Right lobe of liver (tissue), 6 donors: ENCODE measurements around the gene GDI1. TPM values are rescaled to one million over a fixed set of nuclear protein-coding genes. Genes with fewer than 3 reads are reported as not detected.

Experiments used
- ATAC-seq, 4 donors: fragments of 200-7000 bp; cut with Tn5 transposase; one replicate each; pipeline ENCODE4 v1.9.1; 2020; ENCODE audit warnings: mild to moderate bottlenecking in 4 of 4, moderate library complexity in 4 of 4
- DNase-seq, 3 donors: peaks; one replicate each; pipeline ENCODE4 v3.0.0-alpha.2; 2020
- H3K27ac ChIP-seq, 3 donors: fragments of 200-600 bp; one replicate each; pipeline ENCODE4 v1.8.0; 2022
- H3K27me3 ChIP-seq, 2 donors: fragments of 200-600 bp; one replicate each; pipeline ENCODE4 v1.8.0; 2022
- H3K36me3 ChIP-seq, 4 donors: fragments of 200-600 bp; sonication (generic) in 1 of 4; one replicate each; pipeline versions ENCODE4 v1.5.1 to v1.8.0; 2017 to 2022; ENCODE audit warnings: control low read depth in 1 of 4
- H3K4me1 ChIP-seq, 4 donors: fragments of 200-600 bp; sonication (generic) in 1 of 4; one replicate each; pipeline versions ENCODE4 v1.5.1 to v1.8.0; 2017 to 2022; ENCODE audit warnings: control low read depth in 1 of 4
- H3K4me3 ChIP-seq, 3 donors: fragments of 200-600 bp; one replicate each; pipeline ENCODE4 v1.8.0; 2022
- H3K9me3 ChIP-seq, 4 donors: fragments of 200-600 bp; sonication (generic) in 1 of 4; one replicate each; pipeline versions ENCODE4 v1.5.1 to v1.8.0; 2017 to 2022; ENCODE audit warnings: control low read depth in 1 of 4
- CTCF ChIP-seq, 4 donors: fragments of 200-600 bp in 3 of 4; fragments of 450-650 bp in 1 of 4; IDR thresholded peaks; one replicate each; pipeline versions ENCODE4 v1.5.1 to v1.8.0; 2016 to 2022; ENCODE audit warnings: antibody characterized with exemption in 4 of 4, mild to moderate bottlenecking in 2 of 4
- POLR2A ChIP-seq: fragments of 450-650 bp; IDR thresholded peaks from one replicate; pipeline ENCODE4 v1.6.1; 2017; ENCODE audit warnings: antibody characterized with exemption, mild to moderate bottlenecking
- WGBS: methylation state at CpG from one replicate; pipeline ENCODE4 v1.1.6; 2018; ENCODE audit warnings: low coverage, low lambda C conversion rate; ENCODE audit not compliant: insufficient coverage; ENCODE audit errors: missing lambda C conversion rate; 5-methylcytosine and 5-hydroxymethylcytosine counted together
- intact Hi-C, 2 donors: fragments of 100-400 bp; cut with DNase I; formaldehyde crosslinking; loops; one replicate each; pipeline versions ENCODE4 v1.11.2 to v1.14.1; 2022
- total RNA-seq, 6 experiments: library from RNA; depleted of rRNA in 2 of 6; stranded (reverse); fragments of >200 nt in 2 of 6; fragmentation: NEBNext Ultra II Directional in 3 of 6; extraction: Animal tissue kit (Norgen Biotek cat#: 25700) in 3 of 6; gene quantifications; one replicate each; pipeline versions ENCODE4 v1.1.0 to v1.2.4, GENCODE V29; 2016 to 2023
- donor health status: DM: no; HTN: yes; CAD: no.
- donor health status: DM: no; HTN: no; CAD: no.
- donor health status: DM: no; HTN: no; CAD: no.
- donor health status: DM: no; HTN: yes; CAD: no.
- donor health status: DM: no; HTN: yes; CAD: no.

Gene GDI1
- total RNA-seq, 6 experiments from 2014 or later = 26.8 to 37.7 (median 30.9) TPM

GRCh38 chrX:154485150-154486051 is 48.4 kb downstream of the GDI1 start:
- no peaks in the 10 kb centered on the region for H3K36me3 ChIP-seq
- ATAC-seq (peak in 1 of 4 donors; percentile 25), DNase-seq (peak in 1 of 3 donors; percentile 16)
- intact Hi-C loops = no loop called here
- no peak for TF ChIP-seq CTCF (IDR thresholded peaks at IDR 0.05)
- TF ChIP-seq POLR2A = no peak
- WGBS = 53% methylated on average over 9 of the region's 35 CpGs
- peak overlapping the region; percentile 26 to 71 (median 62) for H3K27ac ChIP-seq
- H3K4me3 ChIP-seq = peak overlapping the region; percentile 48 to 72 (median 60)
- H3K9me3 ChIP-seq = no peaks in the 10 kb centered on the region
- H3K4me1 ChIP-seq = no peaks in the 10 kb centered on the region
- H3K27me3 ChIP-seq = no peaks in the 10 kb centered on the region

- H3K27me3 ChIP-seq = no peaks in the 10 kb centered on the region
- intact Hi-C loops = no loop called here
- no peaks in the 10 kb centered on the region for H3K9me3 ChIP-seq
- H3K36me3 ChIP-seq = no peaks in the 10 kb centered on the region
- no peak for TF ChIP-seq CTCF (IDR thresholded peaks at IDR 0.05)
- peak; percentile 11 for TF ChIP-seq POLR2A
- no CpG with 5 or more reads among the region's 35 CpGs for WGBS
- H3K4me1 ChIP-seq = no peaks in the 10 kb centered on the region
- H3K4me3 ChIP-seq = peak overlapping the region; percentile 48 to 72 (median 60)
- DNase-seq = peak in 2 of 3 donors; percentile 50 to 56
- ATAC-seq = peak in 3 of 4 donors; percentile 7 to 31 (median 10)
- peak overlapping the region; percentile 26 to 71 (median 62) for H3K27ac ChIP-seq
Observed at GRCh38 chrX:154486052-154486395, 49.1 kb downstream of the GDI1 start.

- H3K4me1 ChIP-seq = no peaks in the 10 kb centered on the region
Observed at GRCh38 chrX:154486396-154487207, 49.6 kb downstream of the GDI1 start, which contains the start of gene UBL4A. Gene UBL4A, minus strand, starts transcription at chrX:154486615. Its CDS starts 31 bp downstream, at chrX:154486584.

More at GRCh38 chrX:154486396-154487207, 49.6 kb downstream of the GDI1 start, which contains the start of gene UBL4A:
- Histone ChIP-seq H3K4me3 (peak within 1 kb of the TSS; percentile 48 to 72 (median 60)), H3K9me3 (no peaks in the 10 kb centered on the region), H3K27me3 (no peaks in the 10 kb centered on the region), H3K36me3 (no peaks in the 10 kb centered on the region), H3K27ac (peak within 1 kb of the TSS; percentile 26 to 71 (median 62))
- DNase-seq = peak in 2 of 3 donors; percentile 62 to 72
- ATAC-seq = peak; percentile 28 to 50 (median 34)
- TF ChIP-seq POLR2A = peak; percentile 53
- TF ChIP-seq CTCF (IDR thresholded peaks at IDR 0.05) = no peak
- WGBS = 30% methylated on average over 1 of the region's 95 CpGs
- intact Hi-C loops = no loop called here
